HEK293 (cell line): Measurements from ENCODE around the gene DYNC1I1.

Source experiments
- CTCF ChIA-PET: fragments of 350-600 bp; formaldehyde crosslinking; extraction: SDS; loops from one replicate; lab custom pipeline; 2021; ENCODE audit warnings: antibody characterized with exemption; lab: Yijun Ruan, JAX
- POLR2A ChIA-PET: fragments of 300-600 bp; formaldehyde crosslinking; extraction: SDS; loops from one replicate; lab custom pipeline; 2020; ENCODE audit warnings: antibody characterized with exemption, inconsistent platforms; lab: Yijun Ruan, JAX
- H3K27ac ChIP-seq: fragments of 200-500 bp; sonication (Bioruptor generic); 2 replicates; pipeline ENCODE4 v1.5.1; 2014; ENCODE audit warnings: low read depth, low read length, control low read depth, inconsistent platforms; ENCODE audit errors: extremely low read depth
- H3K36me3 ChIP-seq, 2 experiments: fragments of 200-500 bp in 1 of 2; sonication (Bioruptor generic) in 1 of 2; 1 replicate in 1 of 2; 2 replicates in 1 of 2; pipeline ENCODE4 v1.5.1; 2014 to 2017; ENCODE audit warnings: inconsistent platforms in 2 of 2, low read length in 2 of 2; ENCODE audit not compliant: control insufficient read depth in 2 of 2, insufficient read depth in 1 of 2
- H3K4me1 ChIP-seq: fragments of 200-500 bp; sonication (Bioruptor generic); 2 replicates; pipeline ENCODE4 v1.5.1; 2014; ENCODE audit warnings: mild to moderate bottlenecking, low read length, inconsistent platforms; ENCODE audit not compliant: control insufficient read depth, insufficient read depth
- H3K4me3 ChIP-seq: 2 replicates; pipeline ENCODE4 v1.5.1; 2011; ENCODE audit warnings: low read depth, mild to moderate bottlenecking, control low read depth, low read length, moderate library complexity
- H3K9me3 ChIP-seq: fragments of 200-500 bp; sonication (Bioruptor generic); 2 replicates; pipeline ENCODE4 v1.5.1; 2014; ENCODE audit warnings: low read depth, low read length, inconsistent platforms; ENCODE audit not compliant: control insufficient read depth, insufficient read depth
- SCRT1 ChIP-seq: fragments of 450-650 bp; formaldehyde crosslinking; IDR thresholded peaks from 2 replicates; pipeline ENCODE4 v1.5.1; 2016; ENCODE audit warnings: missing biosample characterization, missing genetic modification characterization, borderline replicate concordance
- SP2 ChIP-seq: fragments of 450-650 bp; formaldehyde crosslinking; IDR thresholded peaks from 2 replicates; pipeline ENCODE4 v1.5.1; 2016; ENCODE audit warnings: missing biosample characterization, missing genetic modification characterization
- ZBTB20 ChIP-seq: fragments of 450-650 bp; formaldehyde crosslinking; IDR thresholded peaks from 2 replicates; pipeline ENCODE4 v1.5.1; 2016; ENCODE audit warnings: missing biosample characterization, missing genetic modification characterization
- ZBTB21 ChIP-seq: fragments of 450-650 bp; formaldehyde crosslinking; IDR thresholded peaks from 2 replicates; pipeline ENCODE4 v1.5.1; 2017; ENCODE audit warnings: missing biosample characterization, missing genetic modification characterization
- ZFHX2 ChIP-seq: fragments of 450-650 bp; formaldehyde crosslinking; conservative IDR thresholded peaks from 2 replicates; pipeline ENCODE4 v1.5.1; 2016; ENCODE audit warnings: missing biosample characterization, missing genetic modification characterization
- ZFP3 ChIP-seq: fragments of 450-650 bp; formaldehyde crosslinking; IDR thresholded peaks from 2 replicates; pipeline ENCODE4 v1.5.1; 2016; ENCODE audit warnings: low read depth, missing biosample characterization, missing genetic modification characterization
- ZFP41 ChIP-seq: fragments of 450-650 bp; formaldehyde crosslinking; IDR thresholded peaks from 2 replicates; pipeline ENCODE4 v1.5.1; 2016; ENCODE audit warnings: missing biosample characterization, missing genetic modification characterization, borderline replicate concordance
- ZNF112 ChIP-seq: fragments of 450-650 bp; formaldehyde crosslinking; IDR thresholded peaks from 2 replicates; pipeline ENCODE4 v1.5.0; 2017; ENCODE audit warnings: missing biosample characterization, missing genetic modification characterization
- ZNF133 ChIP-seq: fragments of 450-650 bp; formaldehyde crosslinking; IDR thresholded peaks from 2 replicates; pipeline ENCODE4 v1.5.1; 2016; ENCODE audit warnings: missing biosample characterization, missing genetic modification characterization
- ZNF157 ChIP-seq: fragments of 450-650 bp; formaldehyde crosslinking; IDR thresholded peaks from 2 replicates; pipeline ENCODE4 v1.5.1; 2016; ENCODE audit warnings: missing biosample characterization, missing genetic modification characterization
- ZNF169 ChIP-seq: fragments of 450-650 bp; formaldehyde crosslinking; IDR thresholded peaks from 2 replicates; pipeline ENCODE4 v1.5.1; 2016; ENCODE audit warnings: missing biosample characterization, missing genetic modification characterization
- ZNF184 ChIP-seq: fragments of 450-650 bp; IDR thresholded peaks from 2 replicates; pipeline ENCODE4 v1.5.1; 2018; ENCODE audit warnings: missing biosample characterization, mild to moderate bottlenecking, missing genetic modification characterization
- ZNF2 ChIP-seq: fragments of 450-650 bp; formaldehyde crosslinking; IDR thresholded peaks from 2 replicates; pipeline ENCODE4 v1.5.1; 2016; ENCODE audit warnings: missing biosample characterization, missing genetic modification characterization
- ZNF202 ChIP-seq: fragments of 450-650 bp; formaldehyde crosslinking; IDR thresholded peaks from 2 replicates; pipeline ENCODE4 v1.5.1; 2016; ENCODE audit warnings: missing biosample characterization, missing genetic modification characterization, borderline replicate concordance
- ZNF266 ChIP-seq: fragments of 450-650 bp; formaldehyde crosslinking; IDR thresholded peaks from 2 replicates; pipeline ENCODE4 v1.5.1; 2016; ENCODE audit warnings: missing biosample characterization, missing genetic modification characterization, low read depth
- ZNF341 ChIP-seq: fragments of 450-650 bp; formaldehyde crosslinking; IDR thresholded peaks from 2 replicates; pipeline ENCODE4; 2016; ENCODE audit warnings: low read depth, missing biosample characterization, missing genetic modification characterization
- ZNF404 ChIP-seq: fragments of 450-650 bp; formaldehyde crosslinking; IDR thresholded peaks from 2 replicates; pipeline ENCODE4 v1.5.1; 2017; ENCODE audit warnings: missing biosample characterization, missing genetic modification characterization
- ZNF510 ChIP-seq: fragments of 450-650 bp; formaldehyde crosslinking; IDR thresholded peaks from 2 replicates; pipeline ENCODE4 v1.5.1; 2018; ENCODE audit warnings: mild to moderate bottlenecking, missing genetic modification characterization, missing biosample characterization; ENCODE audit not compliant: insufficient replicate concordance
- ZNF623 ChIP-seq: fragments of 450-650 bp; formaldehyde crosslinking; IDR thresholded peaks from 2 replicates; pipeline ENCODE4 v1.5.1; 2016; ENCODE audit warnings: missing biosample characterization, missing genetic modification characterization
- ZNF639 ChIP-seq: fragments of 450-650 bp; formaldehyde crosslinking; IDR thresholded peaks from 2 replicates; pipeline ENCODE4 v1.5.1; 2016; ENCODE audit warnings: missing biosample characterization, missing genetic modification characterization
- ZNF645 ChIP-seq: fragments of 450-650 bp; formaldehyde crosslinking; IDR thresholded peaks from 2 replicates; pipeline ENCODE4; 2016; ENCODE audit warnings: missing biosample characterization, missing genetic modification characterization
- ZNF658 ChIP-seq: fragments of 450-650 bp; formaldehyde crosslinking; IDR thresholded peaks from 2 replicates; pipeline ENCODE4; 2016; ENCODE audit warnings: missing biosample characterization, missing genetic modification characterization
- ZNF660 ChIP-seq: fragments of 450-650 bp; IDR thresholded peaks from 2 replicates; pipeline ENCODE4 v1.5.1; 2018; ENCODE audit warnings: missing biosample characterization, mild to moderate bottlenecking, missing genetic modification characterization
- ZNF670 ChIP-seq: fragments of 450-650 bp; formaldehyde crosslinking; IDR thresholded peaks from 2 replicates; pipeline ENCODE4 v1.5.1; 2016; ENCODE audit warnings: missing biosample characterization, missing genetic modification characterization, low read depth
- TF ChIP-seq, protein P1 (sequence below): fragments of 450-650 bp; formaldehyde crosslinking; IDR thresholded peaks from 2 replicates; pipeline ENCODE4 v1.5.1; 2016; ENCODE audit warnings: missing biosample characterization, missing genetic modification characterization

The DYNC1I1 gene

GRCh38 chr7:95736635-95737034 lies 35.7 kb upstream of the DYNC1I1 start:
- TF ChIP-seq, protein P1, sequence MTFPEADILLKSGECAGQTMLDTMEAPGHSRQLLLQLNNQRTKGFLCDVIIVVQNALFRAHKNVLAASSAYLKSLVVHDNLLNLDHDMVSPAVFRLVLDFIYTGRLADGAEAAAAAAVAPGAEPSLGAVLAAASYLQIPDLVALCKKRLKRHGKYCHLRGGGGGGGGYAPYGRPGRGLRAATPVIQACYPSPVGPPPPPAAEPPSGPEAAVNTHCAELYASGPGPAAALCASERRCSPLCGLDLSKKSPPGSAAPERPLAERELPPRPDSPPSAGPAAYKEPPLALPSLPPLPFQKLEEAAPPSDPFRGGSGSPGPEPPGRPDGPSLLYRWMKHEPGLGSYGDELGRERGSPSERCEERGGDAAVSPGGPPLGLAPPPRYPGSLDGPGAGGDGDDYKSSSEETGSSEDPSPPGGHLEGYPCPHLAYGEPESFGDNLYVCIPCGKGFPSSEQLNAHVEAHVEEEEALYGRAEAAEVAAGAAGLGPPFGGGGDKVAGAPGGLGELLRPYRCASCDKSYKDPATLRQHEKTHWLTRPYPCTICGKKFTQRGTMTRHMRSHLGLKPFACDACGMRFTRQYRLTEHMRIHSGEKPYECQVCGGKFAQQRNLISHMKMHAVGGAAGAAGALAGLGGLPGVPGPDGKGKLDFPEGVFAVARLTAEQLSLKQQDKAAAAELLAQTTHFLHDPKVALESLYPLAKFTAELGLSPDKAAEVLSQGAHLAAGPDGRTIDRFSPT (tag by site-specific recombination) = no peak
- TF ChIP-seq ZFP41 (no peak), ZBTB20 (tag by site-specific recombination) (no peak), ZNF266 (no peak), ZNF510 (tag by site-specific recombination) (no peak), ZNF670 (no peak), ZNF169 (tag by site-specific recombination) (no peak), ZNF157 (tag by site-specific recombination) (no peak), ZNF133 (tag by site-specific recombination) (no peak), ZFHX2 (tag by site-specific recombination) (no peak), ZNF341 (no peak)
- no peak overlapping the region for H3K27ac ChIP-seq
- POLR2A ChIA-PET = no interaction called here
- H3K4me1 ChIP-seq = no peaks in the 10 kb centered on the region
- no peaks in the 10 kb centered on the region for H3K9me3 ChIP-seq
- no peaks in the 10 kb centered on the region for H3K36me3 ChIP-seq
- no peak overlapping the region for H3K4me3 ChIP-seq
- CTCF ChIA-PET = interaction anchor here (1.3 to 1.5 kb wide), 2 partner anchors 59 to 135 kb away, joined by 5 read pairs; no protein-coding TSS in a partner anchor

DNA sequence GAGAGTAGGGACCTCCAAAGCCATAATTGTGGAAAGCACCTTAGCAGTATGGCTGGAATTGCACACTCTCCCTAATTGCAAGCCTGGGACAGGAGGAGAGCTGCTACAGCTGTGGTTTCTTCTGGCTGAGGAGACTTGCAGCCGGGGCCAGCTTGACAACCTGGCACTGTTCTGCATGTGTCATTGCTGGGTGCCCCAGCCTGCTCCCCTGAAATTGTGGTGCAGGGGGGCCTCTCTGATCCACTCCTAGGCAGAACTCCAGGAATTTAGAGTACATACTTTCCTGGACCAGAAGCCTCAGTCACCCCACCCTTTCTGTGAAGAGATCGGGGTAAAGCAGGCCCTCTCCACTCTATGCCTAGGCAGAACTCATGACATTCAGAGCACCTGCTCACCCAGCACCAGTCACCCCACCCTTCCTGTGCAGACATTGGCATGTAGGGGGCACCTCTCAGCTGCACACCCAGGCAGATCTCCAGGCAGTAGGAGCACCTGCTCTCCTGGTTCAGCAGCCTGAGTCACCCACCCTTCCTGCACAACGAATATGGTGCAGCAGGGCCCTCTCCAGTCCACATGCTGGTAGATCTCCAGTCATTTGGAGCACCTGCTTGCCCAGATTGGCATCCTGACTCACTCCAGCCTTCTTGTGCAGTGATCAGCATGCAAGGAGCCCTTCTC lies 34.4 kb upstream of the DYNC1I1 start:
- POLR2A ChIA-PET = no interaction called here
- H3K4me3 ChIP-seq = no peak overlapping the region
- no peaks in the 10 kb centered on the region for H3K9me3 ChIP-seq
- CTCF ChIA-PET = interaction anchor here (0.6 to 1.5 kb wide), 2 partner anchors 14 to 15 kb away, joined by 3 read pairs; no protein-coding TSS in a partner anchor
- no peaks in the 10 kb centered on the region for H3K4me1 ChIP-seq
- no peaks in the 10 kb centered on the region for H3K36me3 ChIP-seq
- no peak for TF ChIP-seq ZNF645
- no peak for TF ChIP-seq ZNF404 (tag by site-specific recombination)
- TF ChIP-seq ZNF266 = no peak
- TF ChIP-seq ZNF660 = no peak
- no peak for TF ChIP-seq ZNF202 (tag by site-specific recombination)
- TF ChIP-seq SCRT1 = no peak
- TF ChIP-seq ZNF184 = no peak
- no peak for TF ChIP-seq ZBTB21 (tag by site-specific recombination)
- no peak for TF ChIP-seq ZNF112
- TF ChIP-seq ZNF658 (tag by site-specific recombination) = no peak
- TF ChIP-seq ZNF639 (tag by site-specific recombination) = no peak
- no peak for TF ChIP-seq ZNF2
- TF ChIP-seq ZNF623 (tag by site-specific recombination) = no peak
- no peak for TF ChIP-seq ZNF341
- TF ChIP-seq ZFP3 (tag by site-specific recombination) = no peak
- TF ChIP-seq SP2 = no peak
- TF ChIP-seq, all 188 proteins: peak for 0
- H3K27ac ChIP-seq = no peak overlapping the region
